Peyer's patch (tissue), 4 donors: Measurements from ENCODE around the gene BAG5.

Source experiments
- POLR2A ChIP-seq, 2 donors: fragments of 450-650 bp; IDR thresholded peaks; one replicate each; pipeline ENCODE4 v1.5.1; 2017; ENCODE audit warnings: antibody characterized with exemption in 2 of 2, mild to moderate bottlenecking in 2 of 2, moderate library complexity in 2 of 2
- TF ChIP-seq, protein P1 (sequence below), 6 experiments: fragments of 450-650 bp in 4 of 6; fragments of 200-600 bp in 2 of 6; sonication (generic) in 1 of 6; IDR thresholded peaks; one replicate each; pipeline ENCODE4 v1.5.1; 2017 to 2019; ENCODE audit warnings: antibody characterized with exemption in 6 of 6, mild to moderate bottlenecking in 3 of 6, moderate library complexity in 1 of 6

DNA sequence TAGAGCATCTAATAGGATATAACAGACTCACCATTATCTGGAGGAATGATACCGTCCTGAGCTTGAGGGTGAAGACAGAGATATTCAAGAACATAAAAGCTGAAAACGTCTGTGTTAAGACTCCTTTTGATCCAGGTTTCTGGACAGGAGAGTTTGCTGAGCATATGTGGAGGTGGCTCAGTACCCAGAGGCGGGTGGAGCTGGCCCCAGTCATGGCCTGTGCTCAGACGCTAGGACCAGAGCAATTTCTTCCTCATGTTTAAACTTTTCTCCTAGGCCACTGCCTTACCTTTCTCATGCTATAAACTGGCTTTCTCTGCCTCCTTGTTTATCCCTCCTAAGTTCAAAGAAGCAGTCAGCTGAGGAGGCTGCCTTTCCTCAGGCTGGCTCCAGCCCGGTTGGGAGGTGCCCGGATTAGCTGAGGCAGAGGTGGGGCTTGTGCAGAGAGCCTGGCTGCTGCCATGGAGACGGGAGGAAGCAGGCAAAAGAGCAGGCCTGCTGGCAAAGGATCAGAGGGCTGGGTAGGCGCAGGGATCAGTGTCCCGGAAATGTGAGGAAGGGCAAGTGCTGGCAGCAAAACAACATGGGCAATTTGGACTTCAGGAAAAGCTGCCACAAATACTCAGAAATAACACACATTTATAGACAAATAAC lies 14.0 kb upstream of the BAG5 start:
- TF ChIP-seq, protein P1, sequence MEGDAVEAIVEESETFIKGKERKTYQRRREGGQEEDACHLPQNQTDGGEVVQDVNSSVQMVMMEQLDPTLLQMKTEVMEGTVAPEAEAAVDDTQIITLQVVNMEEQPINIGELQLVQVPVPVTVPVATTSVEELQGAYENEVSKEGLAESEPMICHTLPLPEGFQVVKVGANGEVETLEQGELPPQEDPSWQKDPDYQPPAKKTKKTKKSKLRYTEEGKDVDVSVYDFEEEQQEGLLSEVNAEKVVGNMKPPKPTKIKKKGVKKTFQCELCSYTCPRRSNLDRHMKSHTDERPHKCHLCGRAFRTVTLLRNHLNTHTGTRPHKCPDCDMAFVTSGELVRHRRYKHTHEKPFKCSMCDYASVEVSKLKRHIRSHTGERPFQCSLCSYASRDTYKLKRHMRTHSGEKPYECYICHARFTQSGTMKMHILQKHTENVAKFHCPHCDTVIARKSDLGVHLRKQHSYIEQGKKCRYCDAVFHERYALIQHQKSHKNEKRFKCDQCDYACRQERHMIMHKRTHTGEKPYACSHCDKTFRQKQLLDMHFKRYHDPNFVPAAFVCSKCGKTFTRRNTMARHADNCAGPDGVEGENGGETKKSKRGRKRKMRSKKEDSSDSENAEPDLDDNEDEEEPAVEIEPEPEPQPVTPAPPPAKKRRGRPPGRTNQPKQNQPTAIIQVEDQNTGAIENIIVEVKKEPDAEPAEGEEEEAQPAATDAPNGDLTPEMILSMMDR (IDR thresholded peaks at IDR 0.05), result no peak
- TF ChIP-seq POLR2A (IDR thresholded peaks at IDR 0.05), result no peak
